A673 (cell line): ENCODE measurements around the gene PDE6A. TPM values are rescaled to one million over a fixed set of nuclear protein-coding genes. Genes with fewer than 3 reads are reported as not detected.
A peak's percentile ranks its signal among the peaks of the same experiment; 100 is the strongest.

Experiments
- BruUV-seq: library from RNA; stranded (reverse); fragments of 400-500 nt; replicated peaks from 2 replicates; lab custom pipeline; 2021; lab: Mats Ljungman, UMichigan
- CTCF ChIA-PET: fragments of 300-600 bp; sonication (Branson Sonifier 250); formaldehyde crosslinking; loops from one replicate; lab custom pipeline; 2022; ENCODE audit warnings: antibody characterized with exemption; lab: Charles Lee
- POLR2A ChIA-PET: fragments of 300-600 bp; sonication (Branson Sonifier 250); formaldehyde crosslinking; loops from one replicate; lab custom pipeline; 2022; ENCODE audit warnings: antibody characterized with exemption; ENCODE audit not compliant: low non-redundant PET; lab: Charles Lee
- DNase-seq: peaks from one replicate; pipeline ENCODE4 v3.0.0-alpha.2; 2015; ENCODE audit warnings: low spot score
- H3K27ac ChIP-seq: fragments of 200-600 bp; sonication (generic); 2 replicates; pipeline ENCODE4 v1.5.1; 2016; ENCODE audit warnings: mixed run types, low read depth, mild to moderate bottlenecking, mixed read lengths, antibody characterized with exemption, low read length; ENCODE audit not compliant: poor library complexity, severe bottlenecking
- H3K27me3 ChIP-seq: fragments of 200-600 bp; sonication (generic); replicated peaks from 2 replicates; pipeline ENCODE4 v1.6.1; 2017; ENCODE audit warnings: mixed run types, low read depth, mild to moderate bottlenecking, mixed read lengths, antibody characterized with exemption, low read length; ENCODE audit not compliant: insufficient read depth, poor library complexity
- H3K36me3 ChIP-seq: fragments of 200-600 bp; sonication (generic); 2 replicates; pipeline ENCODE4 v1.6.1; 2016; ENCODE audit warnings: mixed run types, mild to moderate bottlenecking, mixed read lengths, antibody characterized with exemption, low read length; ENCODE audit not compliant: insufficient read depth, poor library complexity, severe bottlenecking
- H3K4me1 ChIP-seq: fragments of 200-600 bp; sonication (generic); 2 replicates; pipeline ENCODE4 v1.6.1; 2017; ENCODE audit warnings: mixed run types, mild to moderate bottlenecking, mixed read lengths, antibody characterized with exemption, low read length; ENCODE audit not compliant: insufficient read depth, poor library complexity, severe bottlenecking
- H3K4me3 ChIP-seq: fragments of 200-600 bp; sonication (generic); 2 replicates; pipeline ENCODE4 v1.5.1; 2016; ENCODE audit warnings: low read depth, mixed run types, mild to moderate bottlenecking, mixed read lengths, low read length; ENCODE audit not compliant: poor library complexity, severe bottlenecking
- H3K9me3 ChIP-seq: fragments of 200-600 bp; sonication (generic); 2 replicates; pipeline ENCODE4 v1.6.1; 2016; ENCODE audit warnings: mixed run types, low read depth, mild to moderate bottlenecking, mixed read lengths, antibody characterized with exemption, low read length; ENCODE audit not compliant: poor library complexity, severe bottlenecking
- EZH2 ChIP-seq: fragments of 200-600 bp; sonication (generic); IDR thresholded peaks from 2 replicates; pipeline ENCODE4 v1.6.1; 2017; ENCODE audit warnings: borderline replicate concordance, low read depth, mild to moderate bottlenecking, mixed read lengths, antibody characterized with exemption, low read length; ENCODE audit not compliant: poor library complexity, severe bottlenecking
- intact Hi-C: fragments of 100-400 bp; cut with micrococcal nuclease; formaldehyde crosslinking; loops from one replicate; pipeline ENCODE4 v1.10.0; 2022; ENCODE audit not compliant: unreplicated experiment
- total RNA-seq: library from RNA; stranded (reverse); gene quantifications from 2 replicates; pipeline ENCODE4 v1.2.3, GENCODE V29; 2021
- TF ChIP-seq, protein P1 (sequence below): fragments of 300-800, 200-600 bp; sonication (generic); conservative IDR thresholded peaks from 2 replicates; pipeline ENCODE4 v1.5.1; 2017; ENCODE audit warnings: low read depth, mild to moderate bottlenecking, antibody characterized with exemption, low read length, moderate library complexity, mixed read lengths

PDE6A gene
- total RNA-seq, 1 experiment from 2014 or later = 0.49 TPM

DNA sequence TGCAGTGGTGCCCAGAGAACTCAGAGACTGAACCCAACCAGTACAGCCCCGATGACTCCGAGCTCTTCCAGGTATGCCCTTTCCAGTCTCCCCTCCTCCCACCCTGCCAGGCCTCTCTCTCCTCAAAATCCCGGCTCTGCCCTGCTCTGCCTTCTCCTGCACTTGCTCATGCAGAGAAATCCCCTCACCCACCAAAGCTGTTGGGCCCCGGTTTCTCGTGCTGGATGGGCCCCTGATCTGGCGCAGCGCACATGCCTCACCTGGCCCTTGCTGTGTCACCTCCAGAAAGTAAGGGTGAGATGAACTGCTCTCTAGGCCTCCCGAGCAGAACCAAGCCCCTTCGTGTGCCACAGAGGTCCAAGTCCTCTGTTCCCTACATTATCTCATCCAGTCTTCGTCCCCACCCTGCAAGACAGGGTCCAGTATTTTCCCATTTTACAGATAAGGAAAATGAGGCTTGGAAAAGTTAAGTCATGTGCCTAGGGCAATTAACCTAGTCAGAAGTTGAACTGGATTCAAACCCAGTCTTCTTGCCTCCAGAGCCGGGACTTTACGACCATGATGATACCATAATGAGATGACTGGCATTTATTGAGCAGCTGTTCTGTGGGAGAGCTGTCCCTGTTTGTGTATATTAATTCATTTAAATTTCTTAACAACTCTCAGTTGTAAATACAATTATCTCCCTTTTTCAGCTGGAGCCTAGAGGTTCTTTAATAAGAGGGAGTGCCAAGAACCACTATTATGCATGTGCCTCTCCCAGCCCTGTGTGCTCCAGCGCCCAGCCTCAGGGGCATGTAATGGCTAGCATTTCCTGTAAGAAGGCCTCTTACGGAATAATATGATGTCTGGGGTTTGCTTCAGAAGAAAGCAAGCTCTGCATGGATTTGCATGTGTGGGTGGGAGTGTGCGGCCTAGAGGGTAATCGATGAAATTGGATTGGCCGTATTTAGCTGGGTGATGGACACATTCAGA lies 123.8 kb downstream of the PDE6A start:
- ChIA-PET POLR2A (no interaction called here), CTCF (interaction anchor here (1.0 kb wide), 1 partner anchor 154 kb away, joined by 3 read pairs; no protein-coding TSS in a partner anchor)
- peaks cover 9% of the 10 kb centered on the region for H3K4me1 ChIP-seq
- no peak overlapping the region for H3K27ac ChIP-seq
- TF ChIP-seq, protein P1, sequence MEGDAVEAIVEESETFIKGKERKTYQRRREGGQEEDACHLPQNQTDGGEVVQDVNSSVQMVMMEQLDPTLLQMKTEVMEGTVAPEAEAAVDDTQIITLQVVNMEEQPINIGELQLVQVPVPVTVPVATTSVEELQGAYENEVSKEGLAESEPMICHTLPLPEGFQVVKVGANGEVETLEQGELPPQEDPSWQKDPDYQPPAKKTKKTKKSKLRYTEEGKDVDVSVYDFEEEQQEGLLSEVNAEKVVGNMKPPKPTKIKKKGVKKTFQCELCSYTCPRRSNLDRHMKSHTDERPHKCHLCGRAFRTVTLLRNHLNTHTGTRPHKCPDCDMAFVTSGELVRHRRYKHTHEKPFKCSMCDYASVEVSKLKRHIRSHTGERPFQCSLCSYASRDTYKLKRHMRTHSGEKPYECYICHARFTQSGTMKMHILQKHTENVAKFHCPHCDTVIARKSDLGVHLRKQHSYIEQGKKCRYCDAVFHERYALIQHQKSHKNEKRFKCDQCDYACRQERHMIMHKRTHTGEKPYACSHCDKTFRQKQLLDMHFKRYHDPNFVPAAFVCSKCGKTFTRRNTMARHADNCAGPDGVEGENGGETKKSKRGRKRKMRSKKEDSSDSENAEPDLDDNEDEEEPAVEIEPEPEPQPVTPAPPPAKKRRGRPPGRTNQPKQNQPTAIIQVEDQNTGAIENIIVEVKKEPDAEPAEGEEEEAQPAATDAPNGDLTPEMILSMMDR = no peak
- no peak for TF ChIP-seq EZH2
- no peak overlapping the region for H3K4me3 ChIP-seq
- intact Hi-C loops = no loop called here
- H3K27me3 ChIP-seq = no peaks in the 10 kb centered on the region
- BruUV-seq = no TSS peak
- no peaks in the 10 kb centered on the region for H3K9me3 ChIP-seq
- H3K36me3 ChIP-seq = no peaks in the 10 kb centered on the region
- DNase-seq = peak; percentile 26

GRCh38 chr5:149820012-149820411 lies 124.6 kb downstream of the PDE6A start:
- Histone ChIP-seq H3K4me3 (no peak overlapping the region), H3K4me1 (peaks cover 9% of the 10 kb centered on the region), H3K9me3 (no peaks in the 10 kb centered on the region), H3K36me3 (no peaks in the 10 kb centered on the region), H3K27ac (no peak overlapping the region), H3K27me3 (no peaks in the 10 kb centered on the region)
- no peak for TF ChIP-seq EZH2
- TF ChIP-seq, protein P1 = no peak
- DNase-seq = no peak
- intact Hi-C loops = no loop called here
- BruUV-seq = no TSS peak
- CTCF ChIA-PET = no interaction called here
- POLR2A ChIA-PET = no interaction called here

GRCh38 chr5:149818116-149818515 lies 126.5 kb downstream of the PDE6A start:
- ChIA-PET POLR2A (no interaction called here), CTCF (no interaction called here)
- no peaks in the 10 kb centered on the region for H3K27me3 ChIP-seq
- no peak overlapping the region for H3K4me3 ChIP-seq
- TF ChIP-seq, protein P1 = no peak
- no peak for TF ChIP-seq EZH2
- no TSS peak for BruUV-seq
- DNase-seq = no peak
- H3K9me3 ChIP-seq = no peaks in the 10 kb centered on the region
- no peaks in the 10 kb centered on the region for H3K36me3 ChIP-seq
- intact Hi-C loops = no loop called here
- no peak overlapping the region for H3K27ac ChIP-seq
- H3K4me1 ChIP-seq = peaks cover 9% of the 10 kb centered on the region
